Suprapubic skin (tissue), 4 donors: ENCODE data around the gene PTPRM.

Experiments used
- CTCF ChIP-seq, 2 donors: fragments of 200-600 bp in 1 of 2; fragments of 450-650 bp in 1 of 2; sonication (generic) in 1 of 2; IDR thresholded peaks; one replicate each; pipeline ENCODE4 v1.5.1; 2016 to 2019; ENCODE audit warnings: antibody characterized with exemption in 2 of 2, mild to moderate bottlenecking in 1 of 2, moderate library complexity in 1 of 2
- EP300 ChIP-seq: sonication (generic); formaldehyde crosslinking; IDR thresholded peaks from one replicate; pipeline ENCODE4 v1.6.1; 2017; ENCODE audit warnings: antibody characterized with exemption
- POLR2A ChIP-seq, 2 donors: fragments of 450-650 bp; IDR thresholded peaks; one replicate each; pipeline ENCODE4 v1.6.1; 2017; ENCODE audit warnings: antibody characterized with exemption in 2 of 2, mild to moderate bottlenecking in 2 of 2, moderate library complexity in 2 of 2
- POLR2AphosphoS5 ChIP-seq, 3 donors: sonication (generic); formaldehyde crosslinking; IDR thresholded peaks; one replicate each; pipeline ENCODE4 v1.6.1; 2017; ENCODE audit warnings: antibody characterized with exemption in 3 of 3

GRCh38 chr18:7784171-7784570, 217.1 kb downstream of the PTPRM start:
- TF ChIP-seq CTCF (IDR thresholded peaks at IDR 0.05) (no peak), POLR2A (IDR thresholded peaks at IDR 0.05) (no peak), POLR2AphosphoS5 (IDR thresholded peaks at IDR 0.05) (no peak), EP300 (no peak)
